Colon (tissue), 2 donors: ENCODE data around the gene MDK.

Source experiments
- FAIRE-seq: peaks from 2 replicates; lab custom pipeline; 2012; peaks lifted over from hg19 to GRCh38; lab: Jason Lieb, UNC
- donor health status: control.
- donor health status: control.

The MDK gene

GRCh38 chr11:46383974-46384701 is 2.7 kb downstream of the MDK start:
- no peak for FAIRE-seq

GRCh38 chr11:46385169-46386004 is 3.9 kb downstream of the MDK start:
- FAIRE-seq, result no peak

DNA sequence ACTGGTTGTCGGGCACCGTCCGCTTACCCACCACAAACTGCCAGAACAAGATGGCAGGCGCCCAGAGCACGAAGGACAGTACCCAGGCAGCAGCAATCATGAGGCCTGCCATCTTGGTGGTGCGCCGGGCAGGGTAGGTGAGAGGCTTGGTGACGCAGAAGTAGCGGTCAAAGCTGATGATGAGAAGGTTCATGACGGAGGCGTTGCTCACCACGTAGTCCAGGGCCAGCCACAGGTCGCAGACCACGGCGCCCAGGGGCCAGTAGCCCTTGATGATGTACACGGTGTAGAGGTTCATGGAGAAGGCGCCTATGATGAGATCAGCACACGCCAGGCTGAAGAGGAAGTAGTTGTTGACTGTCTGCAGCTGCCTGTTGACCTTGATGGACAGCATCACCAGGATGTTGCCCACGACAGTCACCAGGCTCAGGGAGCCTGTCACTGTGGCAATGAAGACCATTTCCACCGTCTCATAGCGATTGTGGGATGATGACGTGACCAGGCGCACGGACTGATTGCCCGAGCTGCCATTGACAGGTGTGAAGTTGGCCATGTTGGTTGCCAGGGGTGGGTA is 4.6 kb downstream of the MDK start:
- FAIRE-seq, result no peak

GRCh38 chr11:46386674-46387073 is 5.2 kb downstream of the MDK start:
- FAIRE-seq, result no peak

DNA sequence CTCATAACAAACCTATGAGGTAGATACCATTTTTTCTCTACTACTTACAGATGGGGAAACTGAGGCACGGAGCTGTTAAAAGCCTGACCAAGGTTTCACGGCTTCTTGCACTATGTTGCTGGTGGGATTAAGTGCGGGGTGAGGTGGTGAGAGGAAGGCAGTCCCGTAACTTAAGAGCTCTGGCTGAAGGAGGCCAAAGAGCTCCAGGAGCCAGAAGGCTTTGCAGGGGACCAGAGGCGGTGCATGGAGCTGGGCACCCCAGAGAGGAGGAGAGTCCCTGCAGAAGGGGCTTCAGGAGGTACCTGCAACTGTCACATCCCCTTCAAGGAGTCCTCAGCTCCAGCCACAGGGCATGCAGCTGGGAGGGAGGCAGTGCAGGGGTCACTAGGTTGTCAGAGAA is 6.0 kb downstream of the MDK start:
- no peak for FAIRE-seq

GRCh38 chr11:46387919-46388618 is 6.6 kb downstream of the MDK start:
- no peak for FAIRE-seq

DNA sequence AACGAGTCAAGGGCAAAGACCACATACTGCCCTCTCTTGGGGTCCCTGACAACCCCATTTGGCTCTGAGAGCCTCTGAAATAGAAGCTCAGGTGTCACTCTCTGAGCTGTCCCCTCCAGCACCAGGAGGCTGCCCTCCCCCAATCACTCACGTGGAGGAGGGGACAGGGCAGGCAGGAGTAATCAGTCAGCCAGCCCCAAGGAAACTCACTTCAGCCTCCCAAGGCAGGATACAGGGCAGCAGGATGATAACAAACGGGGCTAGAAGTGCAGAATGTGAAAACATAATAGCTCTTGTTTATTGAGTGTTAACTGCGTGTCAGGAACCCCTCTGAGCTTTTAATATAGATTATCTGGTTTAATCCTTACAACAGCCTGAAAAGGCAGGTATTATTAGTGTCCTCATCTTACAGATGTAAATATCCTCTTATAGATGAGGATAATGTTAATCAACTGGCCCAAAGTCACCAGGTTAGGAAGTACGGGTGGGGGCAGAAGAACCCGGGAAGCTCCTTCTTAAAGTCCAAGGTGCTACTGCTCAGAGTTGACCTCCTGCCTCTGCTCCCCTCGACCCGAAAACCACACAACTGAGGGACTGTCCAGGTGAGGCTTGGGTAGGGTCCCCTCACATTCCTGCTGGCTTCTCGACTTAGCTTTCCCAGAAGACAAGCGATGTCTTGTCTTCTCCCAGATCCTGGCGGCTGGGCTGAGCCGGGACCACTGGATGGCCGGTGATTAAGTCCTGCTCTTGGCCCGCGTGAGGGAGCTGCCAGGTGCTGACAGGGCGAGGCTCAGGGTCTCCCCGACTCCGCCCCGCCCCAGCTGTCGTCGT is 7.4 kb downstream of the MDK start:
- no peak for FAIRE-seq

DNA sequence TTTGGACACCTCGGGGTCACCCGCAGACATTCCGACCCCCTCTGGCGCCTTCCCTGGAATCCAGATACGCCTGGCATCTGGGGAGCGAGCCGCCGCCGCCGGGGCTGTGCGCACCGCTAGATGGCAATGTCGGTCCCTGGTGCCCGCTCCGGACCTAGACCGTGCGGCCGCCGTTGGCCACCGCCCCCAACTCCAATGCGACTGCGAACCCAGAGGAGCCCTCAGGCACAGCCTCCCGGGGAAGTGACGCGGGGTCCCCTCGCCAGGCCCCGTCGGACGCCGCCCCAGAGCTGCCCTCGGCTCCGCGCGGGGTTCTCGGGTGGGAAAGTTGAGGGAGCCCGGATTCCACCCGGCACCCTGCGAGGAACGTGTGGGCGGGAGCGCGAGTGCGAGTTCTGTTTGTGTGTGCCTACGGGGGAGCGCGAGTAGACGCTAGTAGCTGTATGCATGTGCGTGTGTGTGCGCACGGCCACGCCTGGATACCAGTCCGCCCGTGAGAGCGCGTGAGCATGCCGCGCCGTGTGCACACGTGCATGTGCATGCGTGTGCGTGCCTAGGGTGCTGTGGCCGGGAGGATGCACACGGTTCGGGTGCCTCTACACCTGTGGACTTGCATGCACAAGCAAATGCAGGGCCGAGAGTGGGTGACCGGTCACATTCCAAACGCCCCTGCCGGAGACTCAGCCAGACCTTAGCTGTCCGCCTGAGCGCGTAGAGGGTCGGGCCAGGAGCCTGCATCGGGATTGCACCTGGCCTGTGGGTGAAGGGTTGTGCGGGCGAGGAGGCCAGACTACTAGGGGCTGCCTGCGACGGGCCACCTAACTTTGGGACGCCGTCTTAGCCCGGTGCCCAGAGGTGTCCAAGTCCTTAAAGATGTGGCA is 8.2 kb downstream of the MDK start:
- FAIRE-seq, result no peak

- FAIRE-seq, result no peak
Measured at GRCh38 chr11:46390331-46391171, 9.1 kb downstream of the MDK start.

DNA sequence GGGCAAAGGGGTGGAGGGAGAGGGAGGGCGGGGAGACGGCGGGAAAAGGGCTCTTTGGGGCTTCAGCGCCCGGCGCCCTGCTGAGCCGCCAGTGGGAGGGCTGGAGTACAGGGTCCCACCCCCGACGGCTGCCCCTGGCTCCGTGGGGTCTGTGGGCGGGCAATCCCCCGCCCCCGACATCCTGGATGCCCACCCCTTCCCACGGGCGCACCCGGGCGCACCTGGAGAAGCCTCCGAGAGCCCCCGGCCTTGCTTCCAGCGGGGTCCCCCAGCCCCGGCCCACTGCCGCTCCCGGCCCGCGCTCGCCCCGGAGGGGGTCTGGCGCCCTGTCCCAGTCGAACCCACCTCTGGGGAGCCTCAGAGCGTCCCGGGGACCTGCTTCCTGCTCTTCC is 9.7 kb downstream of the MDK start:
- FAIRE-seq, result no peak

DNA sequence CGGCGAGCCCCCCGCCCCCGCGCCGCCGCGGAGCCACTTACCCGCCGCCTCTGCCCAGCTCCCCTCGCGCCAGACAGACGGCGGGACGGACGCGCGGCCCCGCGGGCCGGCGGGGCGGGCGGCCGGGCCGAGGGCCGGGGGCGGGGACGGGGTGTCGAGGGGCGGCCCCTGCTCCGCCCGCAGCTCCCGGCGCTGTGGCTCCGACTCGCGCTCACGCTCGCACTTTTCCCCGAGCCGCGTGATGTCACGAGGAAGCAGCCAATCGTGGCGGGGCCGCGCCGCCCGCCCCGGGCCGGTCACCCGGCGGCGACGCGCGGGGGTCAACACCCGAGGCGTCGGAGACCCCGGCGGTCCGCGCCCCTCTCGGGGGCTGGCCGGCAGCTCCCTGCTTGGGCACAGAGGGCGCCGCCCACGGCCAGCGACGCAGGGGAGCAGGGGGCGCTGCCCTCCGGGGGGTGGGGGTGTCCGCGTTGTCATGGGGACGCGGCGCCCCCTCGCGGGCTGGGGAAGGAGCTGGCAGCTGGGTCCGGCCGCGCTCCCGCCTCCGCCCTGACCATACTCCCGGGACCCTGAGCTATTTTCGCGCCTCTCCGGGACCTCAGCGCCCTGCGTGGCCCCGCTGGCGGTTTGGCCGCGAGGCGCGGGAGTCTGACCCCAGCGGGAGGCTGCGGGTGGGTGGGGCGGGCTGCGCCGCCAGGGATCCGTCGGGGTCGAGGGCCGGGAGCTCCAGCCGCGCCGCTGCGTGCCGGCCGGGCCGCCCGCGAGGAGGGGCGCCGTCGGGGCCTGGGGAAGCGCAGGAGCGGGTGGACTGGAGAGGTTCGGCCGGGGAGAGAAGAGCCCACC is 10.3 kb downstream of the MDK start, which contains the start of gene CHRM4:
Gene CHRM4 (minus strand): TSS at position 199 of the 843 bp plus-strand sequence. CDS start 5,219 bp downstream, outside the sequence.
- FAIRE-seq, result no peak

- FAIRE-seq, result no peak
Measured at GRCh38 chr11:46392421-46393230, 11.2 kb downstream of the MDK start.

DNA sequence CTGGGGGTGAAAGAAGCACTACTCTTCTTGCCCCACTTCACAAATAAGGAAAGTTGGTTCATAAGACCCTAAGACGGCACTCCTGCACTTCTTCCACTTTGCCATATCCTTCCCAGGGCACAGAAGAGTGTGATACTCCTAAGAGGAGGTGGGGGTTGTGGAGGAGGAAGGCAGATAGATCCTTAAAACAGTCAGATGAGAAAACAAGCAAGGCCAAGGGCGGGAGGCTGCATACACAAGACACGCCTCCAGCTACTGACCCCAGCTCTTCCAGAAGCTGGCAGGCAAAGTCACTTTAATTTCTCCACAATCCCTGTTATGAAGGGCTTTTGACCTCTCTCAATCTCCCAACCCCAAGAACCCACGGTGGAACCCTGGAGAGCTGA is 11.8 kb downstream of the MDK start:
- no peak for FAIRE-seq

DNA sequence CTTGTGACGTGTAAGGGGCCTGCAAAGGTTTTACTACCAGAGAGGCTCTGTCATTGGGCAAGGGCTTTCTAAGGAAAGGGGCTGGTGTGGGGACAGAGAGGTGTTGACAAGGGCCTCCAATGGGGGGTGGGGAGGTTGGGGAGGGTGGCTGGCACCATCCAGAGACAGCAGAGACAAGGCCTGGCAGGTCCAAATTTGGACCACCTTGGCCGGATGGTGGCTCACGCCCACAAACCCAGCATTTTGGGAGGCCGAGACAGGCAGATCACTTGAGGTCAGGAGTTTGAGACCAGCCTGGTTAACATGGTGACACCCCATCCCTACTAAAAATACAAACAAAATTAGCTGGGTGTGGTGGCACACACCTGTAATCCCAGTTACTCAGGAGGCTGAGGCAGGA is 12.3 kb downstream of the MDK start:
- FAIRE-seq, result no peak

DNA sequence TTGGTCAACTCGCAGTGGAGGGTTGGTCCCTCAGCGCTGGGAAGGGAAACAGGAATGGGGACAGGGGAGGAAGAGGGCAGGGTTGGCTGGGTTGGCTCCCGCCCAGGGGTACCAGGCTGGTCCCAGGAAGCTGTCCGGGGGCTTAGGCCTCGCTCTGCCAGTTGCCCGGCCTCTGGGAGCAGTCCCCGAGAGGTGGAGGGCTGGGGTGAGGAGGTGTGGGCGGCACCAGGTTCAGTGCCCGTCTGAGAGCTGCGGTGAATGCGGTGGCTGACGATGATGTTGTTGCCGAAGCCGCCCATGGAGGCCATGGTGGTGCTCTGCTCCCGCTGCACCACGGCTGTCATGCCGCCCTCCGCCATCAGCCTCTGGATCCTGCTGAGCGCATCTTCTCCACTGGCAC is 16.1 kb downstream of the MDK start:
- FAIRE-seq, result no peak

GRCh38 chr11:46402957-46403902 is 21.8 kb downstream of the MDK start:
- FAIRE-seq, result no peak
